K562 (cell line): Measurements from ENCODE around the gene PRRC2A. TPM values are rescaled to one million over a fixed set of nuclear protein-coding genes. Genes with fewer than 3 reads are reported as not detected.
A peak's percentile ranks its signal among the peaks of the same experiment; 100 is the strongest.

Experiments
- BMI1 ChIP-seq: fragments of 150-350 bp; IDR thresholded peaks from 2 replicates; pipeline ENCODE4 v1.6.1; 2014; ENCODE audit warnings: low read length
- E2F6 ChIP-seq, 2 experiments: IDR thresholded peaks; 2 replicates each; pipeline ENCODE4 v1.6.1; 2011; ENCODE audit warnings: borderline replicate concordance in 1 of 2, control low read depth in 1 of 2, low read depth in 1 of 2, low read length in 1 of 2, mild to moderate bottlenecking in 1 of 2, mixed read lengths in 1 of 2, moderate library complexity in 1 of 2; ENCODE audit not compliant: insufficient read depth in 1 of 2, insufficient read length in 1 of 2, poor library complexity in 1 of 2, severe bottlenecking in 1 of 2; ENCODE audit errors: extremely low read depth in 1 of 2
- GABPA ChIP-seq: fragments of 200-800 bp; sonication (Bioruptor generic); conservative IDR thresholded peaks from 2 replicates; pipeline ENCODE4 v1.6.1; 2016; ENCODE audit warnings: low read depth, missing genetic modification characterization, missing compliant biosample characterization
- HDAC6 ChIP-seq: IDR thresholded peaks from 2 replicates; pipeline ENCODE4 v1.6.1; 2012; ENCODE audit warnings: low read depth, mild to moderate bottlenecking, control low read depth, inconsistent platforms, low read length, moderate library complexity
- MAX ChIP-seq: sonication (generic); formaldehyde crosslinking; IDR thresholded peaks from 2 replicates; pipeline ENCODE4 v1.9.0; 2022; ENCODE audit warnings: mild to moderate bottlenecking, missing genetic modification reagents
- NFYB ChIP-seq: IDR thresholded peaks from 2 replicates; pipeline ENCODE4 v1.6.1; 2011; ENCODE audit warnings: mild to moderate bottlenecking, moderate library complexity; ENCODE audit not compliant: insufficient read length; ENCODE audit errors: extremely low read depth
- NRF1 ChIP-seq, 2 experiments: fragments of 450-650 bp; IDR thresholded peaks in 1 of 2; conservative IDR thresholded peaks in 1 of 2; 2 replicates each; pipeline ENCODE4 v1.6.1; 2014; ENCODE audit warnings: mild to moderate bottlenecking in 2 of 2
- POLR2G ChIP-seq: fragments of 200-400 bp; formaldehyde crosslinking; IDR thresholded peaks from 2 replicates; pipeline ENCODE4 v1.6.1; 2017; ENCODE audit warnings: low read depth, mild to moderate bottlenecking, antibody characterized with exemption, low read length, moderate library complexity
- RUNX1 ChIP-seq: sonication (generic); IDR thresholded peaks from 2 replicates; pipeline ENCODE4 v1.6.1; 2016; ENCODE audit warnings: antibody characterized with exemption, low read depth
- TEAD1 ChIP-seq, 2 experiments: fragments of 450-650 bp in 1 of 2; sonication (generic) in 1 of 2; formaldehyde crosslinking; IDR thresholded peaks; 2 replicates each; pipeline versions ENCODE4 v1.4.0 to v1.8.0; 2020 to 2022; ENCODE audit warnings: mild to moderate bottlenecking in 2 of 2, missing genetic modification reagents in 1 of 2
- XRCC4 ChIP-seq: IDR thresholded peaks from one replicate; pipeline ENCODE4 v1.6.1; 2011; ENCODE audit not compliant: insufficient read depth, insufficient read length; ENCODE audit errors: extremely low read depth
- ZNF436 ChIP-seq: fragments of 250-450, 450-650 bp; sonication (Bioruptor Pico); formaldehyde crosslinking; IDR thresholded peaks from 2 replicates; pipeline ENCODE4 v1.7.0; 2020; ENCODE audit warnings: mild to moderate bottlenecking
- ZSCAN32 ChIP-seq: fragments of 450-650 bp; formaldehyde crosslinking; IDR thresholded peaks from 2 replicates; pipeline ENCODE4 v1.4.0; 2020; ENCODE audit warnings: mild to moderate bottlenecking, moderate library complexity
- polyA plus RNA-seq, 8 experiments: library from polyadenylated mRNA; depleted of rRNA in 4 of 8; stranded (reverse) in 5 of 8; unstranded in 3 of 8; fragments of >200 nt; fragmentation: Nextera tagmentation in 2 of 8; fragmentation: Illumina TruSeq in 1 of 8; extraction: Ambion mirVana in 2 of 8; extraction: Trizol in 1 of 8; gene quantifications; 2 replicates each; pipeline versions ENCODE4 v1.2.1 to v1.2.3, GENCODE V29; 2011 to 2014; ENCODE audit warnings: inconsistent platforms in 1 of 8, missing spikeins in 1 of 8
- total RNA-seq, 7 experiments: library from RNA; depleted of rRNA in 6 of 7; stranded (reverse); fragments of >200 nt in 6 of 7; fragmentation: Illumina TruSeq in 2 of 7; extraction: Trizol in 2 of 7; gene quantifications; 2 replicates each; pipeline versions ENCODE4 v1.2.1 to v1.2.3, GENCODE V29; 2011 to 2021; ENCODE audit warnings: low replicate concordance in 1 of 7
- TF ChIP-seq, protein P1 (sequence below): fragments of 150-350 bp; IDR thresholded peaks from 2 replicates; pipeline ENCODE4 v1.6.1; 2014; ENCODE audit warnings: low read depth, mild to moderate bottlenecking, low read length, borderline replicate concordance
- TF ChIP-seq, protein P2 (sequence below), 3 experiments: IDR thresholded peaks in 2 of 3; conservative IDR thresholded peaks in 1 of 3; 2 replicates each; pipeline ENCODE4 v1.5.1; 2011 to 2012; ENCODE audit warnings: low read length in 3 of 3, mild to moderate bottlenecking in 3 of 3, control low read depth in 2 of 3, improper control_type of control experiment in 1 of 3, inconsistent platforms in 1 of 3, low read depth in 1 of 3, mixed read lengths in 1 of 3, moderate library complexity in 1 of 3; ENCODE audit not compliant: insufficient read depth in 2 of 3
- TF ChIP-seq, protein P3 (sequence below), 2 experiments: IDR thresholded peaks; 2 replicates each; pipeline ENCODE4 v1.6.1; 2012; ENCODE audit warnings: improper control_type of control experiment in 2 of 2, low read depth in 2 of 2, low read length in 2 of 2, borderline replicate concordance in 1 of 2
- TF ChIP-seq, protein P4 (sequence below): fragments of 250-450 bp; sonication (Bioruptor Pico); IDR thresholded peaks from 2 replicates; pipeline ENCODE4 v1.8.0; 2021; ENCODE audit warnings: moderate library complexity, mild to moderate bottlenecking, inconsistent platforms

Gene PRRC2A
- total and polyA plus RNA-seq, 9 of the 15 experiments (the other 6 are each of a cell fraction or from before 2014, with no cell fraction given): 1.0 to 332 (median 63.0) TPM

DNA sequence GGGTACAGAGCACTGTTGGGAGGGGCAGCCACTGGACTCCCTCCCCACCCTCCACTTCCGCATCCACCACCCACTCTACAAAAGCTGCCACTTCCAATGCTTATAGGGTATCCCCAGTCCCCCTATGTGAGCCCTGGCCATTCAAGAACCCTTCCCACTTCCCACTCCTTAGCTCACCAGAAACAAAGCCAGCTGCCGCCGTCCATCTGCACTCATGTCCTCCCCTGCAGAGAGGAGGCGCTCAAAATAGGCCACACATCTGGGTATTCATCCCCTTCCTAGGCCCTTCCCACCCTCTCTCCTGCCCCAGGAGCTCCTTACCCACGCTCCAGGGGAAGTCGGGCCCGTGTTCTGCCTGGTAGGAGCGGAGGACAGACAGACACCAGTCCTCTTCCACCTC is 66.8 kb downstream of the PRRC2A start (continued):
- no peak for TF ChIP-seq E2F6 (IDR thresholded peaks at IDR 0.05; ENCODE audit: borderline replicate concordance in 1 of 2, extremely low read depth in 1 of 2, insufficient read depth in 1 of 2, insufficient read length in 1 of 2, low read depth in 1 of 2, low read length in 1 of 2, poor library complexity in 1 of 2, severe bottlenecking in 1 of 2)
- no peak for TF ChIP-seq TEAD1 (CRISPR knock-in tag; IDR thresholded peaks at IDR 0.05)
- TF ChIP-seq POLR2G: 0 out of 2 replicates have a peak, but pooled peaks have one; percentile 39
- TF ChIP-seq, protein P1, sequence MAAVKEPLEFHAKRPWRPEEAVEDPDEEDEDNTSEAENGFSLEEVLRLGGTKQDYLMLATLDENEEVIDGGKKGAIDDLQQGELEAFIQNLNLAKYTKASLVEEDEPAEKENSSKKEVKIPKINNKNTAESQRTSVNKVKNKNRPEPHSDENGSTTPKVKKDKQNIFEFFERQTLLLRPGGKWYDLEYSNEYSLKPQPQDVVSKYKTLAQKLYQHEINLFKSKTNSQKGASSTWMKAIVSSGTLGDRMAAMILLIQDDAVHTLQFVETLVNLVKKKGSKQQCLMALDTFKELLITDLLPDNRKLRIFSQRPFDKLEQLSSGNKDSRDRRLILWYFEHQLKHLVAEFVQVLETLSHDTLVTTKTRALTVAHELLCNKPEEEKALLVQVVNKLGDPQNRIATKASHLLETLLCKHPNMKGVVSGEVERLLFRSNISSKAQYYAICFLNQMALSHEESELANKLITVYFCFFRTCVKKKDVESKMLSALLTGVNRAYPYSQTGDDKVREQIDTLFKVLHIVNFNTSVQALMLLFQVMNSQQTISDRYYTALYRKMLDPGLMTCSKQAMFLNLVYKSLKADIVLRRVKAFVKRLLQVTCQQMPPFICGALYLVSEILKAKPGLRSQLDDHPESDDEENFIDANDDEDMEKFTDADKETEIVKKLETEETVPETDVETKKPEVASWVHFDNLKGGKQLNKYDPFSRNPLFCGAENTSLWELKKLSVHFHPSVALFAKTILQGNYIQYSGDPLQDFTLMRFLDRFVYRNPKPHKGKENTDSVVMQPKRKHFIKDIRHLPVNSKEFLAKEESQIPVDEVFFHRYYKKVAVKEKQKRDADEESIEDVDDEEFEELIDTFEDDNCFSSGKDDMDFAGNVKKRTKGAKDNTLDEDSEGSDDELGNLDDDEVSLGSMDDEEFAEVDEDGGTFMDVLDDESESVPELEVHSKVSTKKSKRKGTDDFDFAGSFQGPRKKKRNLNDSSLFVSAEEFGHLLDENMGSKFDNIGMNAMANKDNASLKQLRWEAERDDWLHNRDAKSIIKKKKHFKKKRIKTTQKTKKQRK: no peak
- no peak; the same call in 1 of the 2 replicates for TF ChIP-seq ZNF436 (CRISPR knock-in tag)
- TF ChIP-seq NFYB: no peak
- 0 out of 2 replicates have a peak, but pooled peaks have one; percentile 17 for TF ChIP-seq MAX (CRISPR knock-in tag)
- TF ChIP-seq, protein P2, sequence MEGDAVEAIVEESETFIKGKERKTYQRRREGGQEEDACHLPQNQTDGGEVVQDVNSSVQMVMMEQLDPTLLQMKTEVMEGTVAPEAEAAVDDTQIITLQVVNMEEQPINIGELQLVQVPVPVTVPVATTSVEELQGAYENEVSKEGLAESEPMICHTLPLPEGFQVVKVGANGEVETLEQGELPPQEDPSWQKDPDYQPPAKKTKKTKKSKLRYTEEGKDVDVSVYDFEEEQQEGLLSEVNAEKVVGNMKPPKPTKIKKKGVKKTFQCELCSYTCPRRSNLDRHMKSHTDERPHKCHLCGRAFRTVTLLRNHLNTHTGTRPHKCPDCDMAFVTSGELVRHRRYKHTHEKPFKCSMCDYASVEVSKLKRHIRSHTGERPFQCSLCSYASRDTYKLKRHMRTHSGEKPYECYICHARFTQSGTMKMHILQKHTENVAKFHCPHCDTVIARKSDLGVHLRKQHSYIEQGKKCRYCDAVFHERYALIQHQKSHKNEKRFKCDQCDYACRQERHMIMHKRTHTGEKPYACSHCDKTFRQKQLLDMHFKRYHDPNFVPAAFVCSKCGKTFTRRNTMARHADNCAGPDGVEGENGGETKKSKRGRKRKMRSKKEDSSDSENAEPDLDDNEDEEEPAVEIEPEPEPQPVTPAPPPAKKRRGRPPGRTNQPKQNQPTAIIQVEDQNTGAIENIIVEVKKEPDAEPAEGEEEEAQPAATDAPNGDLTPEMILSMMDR (IDR thresholded peaks at IDR 0.05 in 2 of 3, conservative IDR thresholded peaks at IDR 0.05 in 1 of 3; ENCODE audit: insufficient read depth in 2 of 3, low read depth in 1 of 3, low read length in 3 of 3): peak in 2 of 3 experiments; percentile 20 to 23; a peak in 2 of 6 replicates
- TF ChIP-seq NRF1 (conservative IDR thresholded peaks at IDR 0.05 in 1 of 2, IDR thresholded peaks at IDR 0.05 in 1 of 2): no peak
- peak; percentile 27 for TF ChIP-seq RUNX1
- no peak for TF ChIP-seq XRCC4
- no peak for TF ChIP-seq BMI1
- no peak for TF ChIP-seq GABPA
- TF ChIP-seq ZSCAN32 (CRISPR knock-in tag): no peak
- TF ChIP-seq, protein P3, sequence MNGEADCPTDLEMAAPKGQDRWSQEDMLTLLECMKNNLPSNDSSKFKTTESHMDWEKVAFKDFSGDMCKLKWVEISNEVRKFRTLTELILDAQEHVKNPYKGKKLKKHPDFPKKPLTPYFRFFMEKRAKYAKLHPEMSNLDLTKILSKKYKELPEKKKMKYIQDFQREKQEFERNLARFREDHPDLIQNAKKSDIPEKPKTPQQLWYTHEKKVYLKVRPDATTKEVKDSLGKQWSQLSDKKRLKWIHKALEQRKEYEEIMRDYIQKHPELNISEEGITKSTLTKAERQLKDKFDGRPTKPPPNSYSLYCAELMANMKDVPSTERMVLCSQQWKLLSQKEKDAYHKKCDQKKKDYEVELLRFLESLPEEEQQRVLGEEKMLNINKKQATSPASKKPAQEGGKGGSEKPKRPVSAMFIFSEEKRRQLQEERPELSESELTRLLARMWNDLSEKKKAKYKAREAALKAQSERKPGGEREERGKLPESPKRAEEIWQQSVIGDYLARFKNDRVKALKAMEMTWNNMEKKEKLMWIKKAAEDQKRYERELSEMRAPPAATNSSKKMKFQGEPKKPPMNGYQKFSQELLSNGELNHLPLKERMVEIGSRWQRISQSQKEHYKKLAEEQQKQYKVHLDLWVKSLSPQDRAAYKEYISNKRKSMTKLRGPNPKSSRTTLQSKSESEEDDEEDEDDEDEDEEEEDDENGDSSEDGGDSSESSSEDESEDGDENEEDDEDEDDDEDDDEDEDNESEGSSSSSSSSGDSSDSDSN (IDR thresholded peaks at IDR 0.05; ENCODE audit: borderline replicate concordance in 1 of 2, low read depth in 2 of 2, low read length in 2 of 2): no peak
- TF ChIP-seq, protein P4, sequence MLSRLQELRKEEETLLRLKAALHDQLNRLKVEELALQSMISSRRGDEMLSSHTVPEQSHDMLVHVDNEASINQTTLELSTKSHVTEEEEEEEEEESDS (CRISPR knock-in tag): no peak
- no peak for TF ChIP-seq HDAC6
